Neutrophil (primary cell): ENCODE data around the gene MYBPHL.
A peak's percentile ranks its signal among the peaks of the same experiment; 100 is the strongest.

Experiments
- H3K27ac ChIP-seq: fragments of 200-600 bp; sonication (generic); 2 replicates; pipeline ENCODE4 v1.5.1; 2016; ENCODE audit warnings: mild to moderate bottlenecking, moderate library complexity
- H3K27me3 ChIP-seq: fragments of 200-600 bp; sonication (generic); 2 replicates; pipeline ENCODE4 v1.6.0; 2016; ENCODE audit warnings: mild to moderate bottlenecking
- H3K36me3 ChIP-seq: fragments of 200-600 bp; sonication (generic); 2 replicates; pipeline ENCODE4 v1.5.1; 2017
- H3K4me1 ChIP-seq, 2 experiments: fragments of 200-600 bp in 1 of 2; sonication (generic) in 1 of 2; 1 replicate in 1 of 2; 2 replicates in 1 of 2; pipeline versions ENCODE4 v1.5.1 to v1.6.1; 2013 to 2016; ENCODE audit warnings: low read depth in 1 of 2, low read length in 1 of 2, mild to moderate bottlenecking in 1 of 2, moderate library complexity in 1 of 2; ENCODE audit not compliant: control insufficient read depth in 1 of 2, insufficient read depth in 1 of 2
- H3K4me3 ChIP-seq, 2 experiments: fragments of 200-600 bp in 1 of 2; sonication (generic) in 1 of 2; 1 replicate in 1 of 2; 2 replicates in 1 of 2; pipeline ENCODE4 v1.5.1; 2013 to 2016; ENCODE audit warnings: low read depth in 1 of 2, low read length in 1 of 2, mild to moderate bottlenecking in 1 of 2, moderate library complexity in 1 of 2
- H3K9me3 ChIP-seq: fragments of 200-600 bp; sonication (generic); 2 replicates; pipeline ENCODE4 v1.5.1; 2016
- TF ChIP-seq, protein P1 (sequence below): fragments of 200-600 bp; sonication (generic); IDR thresholded peaks from 2 replicates; pipeline ENCODE4 v1.5.1; 2016; ENCODE audit warnings: antibody characterized with exemption

Gene MYBPHL

DNA sequence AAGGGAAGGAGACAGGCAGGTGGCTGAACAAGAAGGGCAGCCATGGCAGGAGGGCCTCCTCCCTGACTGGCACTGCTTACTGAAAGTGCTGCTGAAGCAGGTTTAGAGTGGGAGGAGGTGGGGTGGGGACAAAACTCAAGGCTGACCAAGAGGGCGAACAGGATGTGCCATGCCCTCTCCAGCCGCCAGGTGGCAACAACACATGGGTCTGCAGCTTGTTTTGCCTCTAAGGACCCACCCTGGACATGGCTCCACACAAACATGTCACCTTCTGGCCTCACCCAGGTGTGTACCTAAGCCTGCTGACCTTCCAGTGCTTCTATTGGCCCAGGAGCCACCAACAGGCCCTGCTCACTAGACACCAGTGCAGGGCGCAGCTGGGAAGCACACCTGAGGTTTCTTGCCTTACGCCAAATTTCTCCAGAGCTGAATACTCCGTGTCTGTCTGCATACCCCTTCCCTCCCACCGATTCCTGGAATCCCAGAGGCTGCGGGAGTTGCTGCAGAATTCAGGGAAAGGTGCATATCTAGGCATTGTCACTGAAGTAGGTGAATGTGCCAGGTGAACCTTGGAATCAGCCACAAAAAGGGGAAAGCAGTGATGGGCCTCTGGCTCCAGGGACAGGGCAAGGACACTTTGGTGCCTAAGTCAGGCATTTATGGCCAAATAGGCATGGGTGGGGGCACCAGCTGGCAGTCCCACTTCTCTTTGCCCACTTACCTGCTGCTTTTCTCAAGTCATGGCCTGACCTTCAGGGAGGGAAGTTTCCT, 29.2 kb downstream of the MYBPHL start:
- no peaks in the 10 kb centered on the region for H3K9me3 ChIP-seq
- peaks cover 22 to 28% of the 10 kb centered on the region in 2 experiments for H3K4me1 ChIP-seq
- TF ChIP-seq, protein P1, sequence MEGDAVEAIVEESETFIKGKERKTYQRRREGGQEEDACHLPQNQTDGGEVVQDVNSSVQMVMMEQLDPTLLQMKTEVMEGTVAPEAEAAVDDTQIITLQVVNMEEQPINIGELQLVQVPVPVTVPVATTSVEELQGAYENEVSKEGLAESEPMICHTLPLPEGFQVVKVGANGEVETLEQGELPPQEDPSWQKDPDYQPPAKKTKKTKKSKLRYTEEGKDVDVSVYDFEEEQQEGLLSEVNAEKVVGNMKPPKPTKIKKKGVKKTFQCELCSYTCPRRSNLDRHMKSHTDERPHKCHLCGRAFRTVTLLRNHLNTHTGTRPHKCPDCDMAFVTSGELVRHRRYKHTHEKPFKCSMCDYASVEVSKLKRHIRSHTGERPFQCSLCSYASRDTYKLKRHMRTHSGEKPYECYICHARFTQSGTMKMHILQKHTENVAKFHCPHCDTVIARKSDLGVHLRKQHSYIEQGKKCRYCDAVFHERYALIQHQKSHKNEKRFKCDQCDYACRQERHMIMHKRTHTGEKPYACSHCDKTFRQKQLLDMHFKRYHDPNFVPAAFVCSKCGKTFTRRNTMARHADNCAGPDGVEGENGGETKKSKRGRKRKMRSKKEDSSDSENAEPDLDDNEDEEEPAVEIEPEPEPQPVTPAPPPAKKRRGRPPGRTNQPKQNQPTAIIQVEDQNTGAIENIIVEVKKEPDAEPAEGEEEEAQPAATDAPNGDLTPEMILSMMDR = peak; percentile 92
- no peak overlapping the region for H3K4me3 ChIP-seq
- peaks cover 16% of the 10 kb centered on the region for H3K27me3 ChIP-seq
- peak overlapping the region; percentile 31 for H3K27ac ChIP-seq
- no peaks in the 10 kb centered on the region for H3K36me3 ChIP-seq

DNA sequence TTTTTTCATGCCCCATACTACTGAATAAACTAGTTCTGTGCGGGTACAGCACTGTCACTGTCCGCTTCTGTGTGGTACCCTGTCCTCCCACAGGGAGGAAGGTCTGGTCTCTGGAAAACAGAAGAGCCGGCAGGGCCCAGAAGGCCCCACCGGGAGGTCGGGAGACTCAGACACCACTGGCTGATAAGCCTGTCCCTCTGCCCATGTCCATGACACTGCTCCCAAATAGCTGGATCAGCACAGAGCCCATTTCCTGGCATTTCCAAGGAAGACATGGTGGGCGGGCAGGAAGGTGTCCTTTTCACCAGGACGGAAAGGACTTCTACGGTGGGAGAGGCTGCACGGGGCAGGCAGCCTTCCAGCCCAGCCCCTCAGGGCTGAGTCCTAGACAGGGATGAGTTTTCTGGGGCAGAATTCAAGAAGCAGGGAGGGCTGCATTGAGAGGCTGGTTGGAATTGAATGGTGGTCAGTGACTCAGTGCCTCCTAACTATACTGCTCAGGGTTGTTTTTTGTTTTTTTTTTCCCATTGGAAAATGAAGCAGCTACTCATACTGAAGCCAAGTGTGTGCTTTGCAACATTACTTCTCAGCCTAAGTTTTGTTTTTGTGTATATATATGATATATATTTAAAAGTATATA, 31.0 kb downstream of the MYBPHL start:
- TF ChIP-seq, protein P1 = no peak
- Histone ChIP-seq H3K27ac (no peak overlapping the region), H3K27me3 (peaks cover 16% of the 10 kb centered on the region), H3K9me3 (no peaks in the 10 kb centered on the region), H3K4me1 (peaks cover 6 to 10% of the 10 kb centered on the region in 2 experiments), H3K36me3 (no peaks in the 10 kb centered on the region), H3K4me3 (no peak overlapping the region)

DNA sequence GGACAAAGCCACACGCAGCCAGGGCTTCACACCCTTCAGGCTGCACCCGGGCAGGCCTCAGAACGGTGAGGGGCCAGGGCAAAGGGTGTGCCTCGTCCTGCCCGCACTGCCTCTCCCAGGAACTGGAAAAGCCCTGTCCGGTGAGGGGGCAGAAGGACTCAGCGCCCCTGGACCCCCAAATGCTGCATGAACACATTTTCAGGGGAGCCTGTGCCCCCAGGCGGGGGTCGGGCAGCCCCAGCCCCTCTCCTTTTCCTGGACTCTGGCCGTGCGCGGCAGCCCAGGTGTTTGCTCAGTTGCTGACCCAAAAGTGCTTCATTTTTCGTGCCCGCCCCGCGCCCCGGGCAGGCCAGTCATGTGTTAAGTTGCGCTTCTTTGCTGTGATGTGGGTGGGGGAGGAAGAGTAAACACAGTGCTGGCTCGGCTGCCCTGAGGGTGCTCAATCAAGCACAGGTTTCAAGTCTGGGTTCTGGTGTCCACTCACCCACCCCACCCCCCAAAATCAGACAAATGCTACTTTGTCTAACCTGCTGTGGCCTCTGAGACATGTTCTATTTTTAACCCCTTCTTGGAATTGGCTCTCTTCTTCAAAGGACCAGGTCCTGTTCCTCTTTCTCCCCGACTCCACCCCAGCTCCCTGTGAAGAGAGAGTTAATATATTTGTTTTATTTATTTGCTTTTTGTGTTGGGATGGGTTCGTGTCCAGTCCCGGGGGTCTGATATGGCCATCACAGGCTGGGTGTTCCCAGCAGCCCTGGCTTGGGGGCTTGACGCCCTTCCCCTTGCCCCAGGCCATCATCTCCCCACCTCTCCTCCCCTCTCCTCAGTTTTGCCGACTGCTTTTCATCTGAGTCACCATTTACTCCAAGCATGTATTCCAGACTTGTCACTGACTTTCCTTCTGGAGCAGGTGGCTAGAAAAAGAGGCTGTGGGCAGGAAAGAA, 32.0 kb downstream of the MYBPHL start:
- Histone ChIP-seq H3K27me3 (peaks cover 16% of the 10 kb centered on the region), H3K36me3 (no peaks in the 10 kb centered on the region), H3K27ac (no peak overlapping the region), H3K4me1 (peaks cover 0 to 8% of the 10 kb centered on the region in 2 experiments), H3K9me3 (no peaks in the 10 kb centered on the region), H3K4me3 (no peak overlapping the region)
- TF ChIP-seq, protein P1 = no peak

DNA sequence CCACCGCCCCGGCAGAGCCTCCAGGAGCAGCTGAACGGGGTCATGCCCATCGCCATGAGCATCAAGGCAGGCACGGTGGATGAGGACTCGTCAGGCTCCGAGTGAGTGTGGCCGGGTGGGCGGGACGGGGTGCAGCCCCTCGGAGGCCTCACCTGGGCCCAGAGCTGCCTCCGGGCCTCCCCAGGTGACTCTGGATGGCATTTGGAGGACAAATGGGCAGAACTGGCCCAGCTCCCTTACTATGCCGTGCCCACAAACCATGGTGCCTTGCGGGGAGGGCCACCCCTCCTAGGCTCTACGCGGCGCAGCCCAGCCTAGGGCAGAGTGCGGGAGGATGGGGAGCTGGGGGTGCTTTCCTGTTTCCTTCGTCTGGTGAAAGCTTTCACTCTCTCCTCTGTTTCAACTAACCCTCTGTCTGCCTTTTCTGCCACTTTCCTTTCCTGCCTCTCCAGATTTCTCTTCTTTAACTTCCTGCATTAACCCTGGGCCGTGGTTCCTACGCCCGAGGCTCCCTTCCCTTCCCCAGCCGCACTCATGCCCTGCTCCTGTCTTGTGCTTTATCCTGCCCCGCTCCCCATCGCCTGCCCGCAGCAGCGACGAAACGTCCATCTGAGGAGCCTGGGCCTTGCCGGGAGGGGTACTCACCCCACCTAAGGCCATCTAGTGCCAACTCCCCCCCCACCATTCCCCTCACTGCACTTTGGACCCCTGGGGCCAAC, 33.1 kb downstream of the MYBPHL start:
- Histone ChIP-seq H3K4me1 (peaks cover 0 to 8% of the 10 kb centered on the region in 2 experiments), H3K4me3 (no peak overlapping the region), H3K27ac (no peak overlapping the region), H3K27me3 (peaks cover 16% of the 10 kb centered on the region), H3K36me3 (no peaks in the 10 kb centered on the region), H3K9me3 (no peaks in the 10 kb centered on the region)
- TF ChIP-seq, protein P1 = no peak
